WERI-Rb-1 (cell line): Measurements from ENCODE around the gene PCDH9.

ENCODE experiments used
- DNase-seq: peaks from one replicate; pipeline ENCODE4 v3.0.0-alpha.2; 2020
- H3K27ac ChIP-seq: fragments of 250-450 bp; sonication (Bioruptor Pico); 2 replicates; pipeline ENCODE4 v1.5.1; 2020; ENCODE audit warnings: mild to moderate bottlenecking, moderate library complexity
- H3K27me3 ChIP-seq: fragments of 250-450 bp; sonication (Bioruptor Pico); 2 replicates; pipeline ENCODE4 v1.5.1; 2021; ENCODE audit warnings: mild to moderate bottlenecking, low read depth, moderate library complexity; ENCODE audit not compliant: insufficient read depth, severe bottlenecking
- H3K36me3 ChIP-seq: fragments of 250-450 bp; sonication (Bioruptor Pico); 2 replicates; pipeline ENCODE4 v1.5.1; 2020; ENCODE audit warnings: mild to moderate bottlenecking, moderate library complexity
- H3K4me3 ChIP-seq: 2 replicates; pipeline ENCODE4 v1.5.1; 2011; ENCODE audit warnings: low read depth, mild to moderate bottlenecking, control low read depth, low read length
- H3K9me3 ChIP-seq: fragments of 250-450 bp; sonication (Bioruptor Pico); 2 replicates; pipeline ENCODE4 v1.5.1; 2021; ENCODE audit warnings: mild to moderate bottlenecking, moderate library complexity; ENCODE audit not compliant: severe bottlenecking
- TF ChIP-seq, protein P1 (sequence below): IDR thresholded peaks from 2 replicates; pipeline ENCODE4 v1.5.1; 2011; ENCODE audit warnings: low read depth, mild to moderate bottlenecking, control low read depth, inconsistent platforms, low read length

PCDH9 gene

GRCh38 chr13:66530686-66531085 is 699.5 kb downstream of the PCDH9 start:
- H3K27ac ChIP-seq = no peak overlapping the region
- H3K27me3 ChIP-seq = no peaks in the 10 kb centered on the region
- H3K36me3 ChIP-seq = no peaks in the 10 kb centered on the region
- no peaks in the 10 kb centered on the region for H3K9me3 ChIP-seq
- H3K4me3 ChIP-seq = no peak overlapping the region
- DNase-seq = no peak
- TF ChIP-seq, protein P1, sequence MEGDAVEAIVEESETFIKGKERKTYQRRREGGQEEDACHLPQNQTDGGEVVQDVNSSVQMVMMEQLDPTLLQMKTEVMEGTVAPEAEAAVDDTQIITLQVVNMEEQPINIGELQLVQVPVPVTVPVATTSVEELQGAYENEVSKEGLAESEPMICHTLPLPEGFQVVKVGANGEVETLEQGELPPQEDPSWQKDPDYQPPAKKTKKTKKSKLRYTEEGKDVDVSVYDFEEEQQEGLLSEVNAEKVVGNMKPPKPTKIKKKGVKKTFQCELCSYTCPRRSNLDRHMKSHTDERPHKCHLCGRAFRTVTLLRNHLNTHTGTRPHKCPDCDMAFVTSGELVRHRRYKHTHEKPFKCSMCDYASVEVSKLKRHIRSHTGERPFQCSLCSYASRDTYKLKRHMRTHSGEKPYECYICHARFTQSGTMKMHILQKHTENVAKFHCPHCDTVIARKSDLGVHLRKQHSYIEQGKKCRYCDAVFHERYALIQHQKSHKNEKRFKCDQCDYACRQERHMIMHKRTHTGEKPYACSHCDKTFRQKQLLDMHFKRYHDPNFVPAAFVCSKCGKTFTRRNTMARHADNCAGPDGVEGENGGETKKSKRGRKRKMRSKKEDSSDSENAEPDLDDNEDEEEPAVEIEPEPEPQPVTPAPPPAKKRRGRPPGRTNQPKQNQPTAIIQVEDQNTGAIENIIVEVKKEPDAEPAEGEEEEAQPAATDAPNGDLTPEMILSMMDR = no peak

GRCh38 chr13:66530158-66530557 is 700.0 kb downstream of the PCDH9 start:
- H3K27me3 ChIP-seq = no peaks in the 10 kb centered on the region
- no peak overlapping the region for H3K4me3 ChIP-seq
- H3K27ac ChIP-seq = no peak overlapping the region
- no peaks in the 10 kb centered on the region for H3K9me3 ChIP-seq
- no peak for DNase-seq
- no peaks in the 10 kb centered on the region for H3K36me3 ChIP-seq
- TF ChIP-seq, protein P1 = no peak

DNA sequence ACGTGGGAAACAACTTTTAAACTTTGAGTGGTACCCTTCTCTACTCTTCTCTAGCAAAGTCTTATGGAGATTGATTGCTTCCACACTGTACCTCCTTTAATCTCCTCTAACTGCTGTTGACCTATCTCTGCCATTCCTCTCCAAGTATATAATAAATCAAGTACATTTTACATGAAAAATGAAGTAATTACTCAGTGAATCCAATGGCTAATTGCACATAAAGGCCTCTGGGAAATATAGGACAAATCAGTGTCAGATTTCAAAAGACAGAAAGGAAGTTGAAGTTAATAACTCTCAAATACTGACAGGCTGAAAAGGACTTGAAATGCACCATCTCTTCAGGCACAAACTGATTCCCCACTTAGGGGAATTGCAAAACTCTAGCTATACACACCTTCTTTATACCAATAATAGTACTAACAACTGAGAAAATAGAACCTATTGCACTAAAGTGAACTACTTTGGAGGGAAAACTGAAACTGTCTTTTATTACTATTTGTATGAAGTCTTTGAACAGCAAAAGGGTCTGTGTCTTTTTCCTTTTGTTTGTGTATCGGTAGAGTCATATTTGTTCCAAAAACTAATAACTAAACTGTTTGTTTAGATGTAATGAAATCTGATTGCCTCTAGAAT is 701.1 kb downstream of the PCDH9 start:
- no peak overlapping the region for H3K4me3 ChIP-seq
- H3K27me3 ChIP-seq = no peaks in the 10 kb centered on the region
- TF ChIP-seq, protein P1 = no peak
- no peaks in the 10 kb centered on the region for H3K36me3 ChIP-seq
- H3K9me3 ChIP-seq = no peaks in the 10 kb centered on the region
- DNase-seq = no peak
- H3K27ac ChIP-seq = no peak overlapping the region

- no peak for DNase-seq
- no peak overlapping the region for H3K27ac ChIP-seq
- TF ChIP-seq, protein P1 = no peak
- no peaks in the 10 kb centered on the region for H3K9me3 ChIP-seq
- no peaks in the 10 kb centered on the region for H3K27me3 ChIP-seq
- H3K36me3 ChIP-seq = no peaks in the 10 kb centered on the region
- no peak overlapping the region for H3K4me3 ChIP-seq
These were observed 702.0 kb downstream of the PCDH9 start for GRCh38 chr13:66528180-66528579.

DNA sequence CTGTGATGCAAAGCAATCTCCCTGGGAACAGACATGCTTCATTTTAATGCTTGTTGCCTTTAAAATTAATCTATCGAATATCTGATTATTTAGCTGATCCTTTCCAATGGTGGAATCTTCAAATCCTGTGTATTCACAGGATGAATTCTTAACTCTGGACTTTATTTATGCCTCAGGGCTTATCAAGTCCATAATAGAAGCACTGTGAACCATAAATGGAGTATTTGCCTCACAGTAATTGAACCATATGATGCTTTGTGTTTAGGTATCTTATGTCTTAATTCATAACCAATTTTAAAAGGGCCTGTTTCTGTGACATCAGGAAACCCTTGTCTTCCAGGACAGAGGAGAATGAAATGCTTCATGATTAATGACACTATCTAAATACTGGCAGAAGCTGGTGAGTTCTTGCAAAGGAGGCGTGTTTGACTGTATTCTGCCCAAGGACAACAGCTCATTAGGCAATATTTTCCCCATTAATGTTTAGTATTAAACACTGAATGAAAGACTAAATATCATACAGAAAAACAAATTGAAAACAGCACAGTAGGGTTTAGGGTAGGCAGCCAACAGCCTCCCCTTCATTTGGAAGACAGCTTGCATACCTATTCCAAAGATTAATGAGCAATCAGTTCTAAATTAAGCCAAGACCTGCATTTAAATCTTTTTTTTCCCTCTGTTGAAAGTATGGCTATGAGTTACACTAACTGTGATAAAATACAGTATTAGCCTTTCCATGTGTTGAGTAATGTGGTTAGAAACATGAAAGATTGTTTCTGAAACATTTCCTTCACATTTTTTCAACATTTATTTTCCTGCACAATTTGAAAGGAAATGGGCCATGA is 709.4 kb downstream of the PCDH9 start:
- Histone ChIP-seq H3K27ac (no peak overlapping the region), H3K36me3 (no peaks in the 10 kb centered on the region), H3K4me3 (no peak overlapping the region), H3K9me3 (no peaks in the 10 kb centered on the region), H3K27me3 (no peaks in the 10 kb centered on the region)
- TF ChIP-seq, protein P1 = no peak
- no peak for DNase-seq
